ENCODE data around the gene IGF2BP2.

IGF2BP2 gene

DNA sequence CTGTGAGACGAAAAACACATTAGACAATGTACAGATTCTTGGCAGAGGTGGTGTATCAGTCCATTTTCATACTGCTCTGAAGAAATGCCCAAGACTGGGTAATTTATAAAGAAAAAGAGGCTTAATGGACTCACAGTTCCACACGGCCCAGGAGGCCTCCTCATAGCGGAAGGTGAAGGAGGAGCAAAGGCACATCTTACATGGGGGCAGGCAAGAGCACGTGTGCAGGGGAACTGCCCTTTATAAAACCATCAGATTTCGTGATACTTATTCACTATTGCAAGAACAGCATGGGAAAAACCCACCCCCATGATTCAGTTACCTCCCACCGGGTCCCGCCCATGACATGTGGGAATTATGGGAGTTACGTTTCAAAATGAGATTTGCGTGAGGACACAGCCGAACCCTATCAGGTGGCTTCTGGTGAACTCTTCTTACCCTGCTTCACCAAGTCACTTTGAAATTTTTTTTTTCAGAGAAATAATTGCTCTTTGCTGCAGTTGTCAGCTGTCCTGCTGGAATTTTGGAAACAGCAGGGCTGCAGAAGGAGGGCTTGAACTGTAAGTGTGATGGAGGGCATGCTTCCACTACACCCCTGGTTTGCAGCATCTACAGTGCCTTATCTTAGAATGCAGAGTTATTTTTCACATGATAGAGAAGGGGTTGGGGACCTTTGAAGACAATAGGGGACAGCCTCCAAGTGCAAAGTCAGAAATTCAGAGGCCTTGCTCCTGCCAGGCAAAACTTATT is 2.9 kb upstream of the IGF2BP2 start:
- TF ChIP-seq, protein P1, sequence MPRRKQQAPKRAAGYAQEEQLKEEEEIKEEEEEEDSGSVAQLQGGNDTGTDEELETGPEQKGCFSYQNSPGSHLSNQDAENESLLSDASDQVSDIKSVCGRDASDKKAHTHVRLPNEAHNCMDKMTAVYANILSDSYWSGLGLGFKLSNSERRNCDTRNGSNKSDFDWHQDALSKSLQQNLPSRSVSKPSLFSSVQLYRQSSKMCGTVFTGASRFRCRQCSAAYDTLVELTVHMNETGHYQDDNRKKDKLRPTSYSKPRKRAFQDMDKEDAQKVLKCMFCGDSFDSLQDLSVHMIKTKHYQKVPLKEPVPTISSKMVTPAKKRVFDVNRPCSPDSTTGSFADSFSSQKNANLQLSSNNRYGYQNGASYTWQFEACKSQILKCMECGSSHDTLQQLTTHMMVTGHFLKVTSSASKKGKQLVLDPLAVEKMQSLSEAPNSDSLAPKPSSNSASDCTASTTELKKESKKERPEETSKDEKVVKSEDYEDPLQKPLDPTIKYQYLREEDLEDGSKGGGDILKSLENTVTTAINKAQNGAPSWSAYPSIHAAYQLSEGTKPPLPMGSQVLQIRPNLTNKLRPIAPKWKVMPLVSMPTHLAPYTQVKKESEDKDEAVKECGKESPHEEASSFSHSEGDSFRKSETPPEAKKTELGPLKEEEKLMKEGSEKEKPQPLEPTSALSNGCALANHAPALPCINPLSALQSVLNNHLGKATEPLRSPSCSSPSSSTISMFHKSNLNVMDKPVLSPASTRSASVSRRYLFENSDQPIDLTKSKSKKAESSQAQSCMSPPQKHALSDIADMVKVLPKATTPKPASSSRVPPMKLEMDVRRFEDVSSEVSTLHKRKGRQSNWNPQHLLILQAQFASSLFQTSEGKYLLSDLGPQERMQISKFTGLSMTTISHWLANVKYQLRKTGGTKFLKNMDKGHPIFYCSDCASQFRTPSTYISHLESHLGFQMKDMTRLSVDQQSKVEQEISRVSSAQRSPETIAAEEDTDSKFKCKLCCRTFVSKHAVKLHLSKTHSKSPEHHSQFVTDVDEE (CRISPR knock-in tag; IDR thresholded peaks at IDR 0.05) = no peak
- TF ChIP-seq, protein P2, sequence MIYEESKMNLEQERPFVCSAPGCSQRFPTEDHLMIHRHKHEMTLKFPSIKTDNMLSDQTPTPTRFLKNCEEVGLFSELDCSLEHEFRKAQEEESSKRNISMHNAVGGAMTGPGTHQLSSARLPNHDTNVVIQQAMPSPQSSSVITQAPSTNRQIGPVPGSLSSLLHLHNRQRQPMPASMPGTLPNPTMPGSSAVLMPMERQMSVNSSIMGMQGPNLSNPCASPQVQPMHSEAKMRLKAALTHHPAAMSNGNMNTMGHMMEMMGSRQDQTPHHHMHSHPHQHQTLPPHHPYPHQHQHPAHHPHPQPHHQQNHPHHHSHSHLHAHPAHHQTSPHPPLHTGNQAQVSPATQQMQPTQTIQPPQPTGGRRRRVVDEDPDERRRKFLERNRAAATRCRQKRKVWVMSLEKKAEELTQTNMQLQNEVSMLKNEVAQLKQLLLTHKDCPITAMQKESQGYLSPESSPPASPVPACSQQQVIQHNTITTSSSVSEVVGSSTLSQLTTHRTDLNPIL (CRISPR knock-in tag; IDR thresholded peaks at IDR 0.05; ENCODE audit: low read depth) = no peak
- TF ChIP-seq RARB (CRISPR knock-in tag; IDR thresholded peaks at IDR 0.05) (no peak), TOX (CRISPR knock-in tag; IDR thresholded peaks at IDR 0.05; ENCODE audit: borderline replicate concordance) (no peak), ZC3H10 (CRISPR knock-in tag; IDR thresholded peaks at IDR 0.05) (no peak), PATZ1 (CRISPR knock-in tag; IDR thresholded peaks at IDR 0.05; ENCODE audit: borderline replicate concordance) (no peak), SNAI2 (CRISPR knock-in tag; IDR thresholded peaks at IDR 0.05) (no peak), ISL1 (CRISPR knock-in tag; IDR thresholded peaks at IDR 0.05) (no peak), ZNF565 (CRISPR knock-in tag; conservative IDR thresholded peaks at IDR 0.05; ENCODE audit: low read depth) (no peak), ZFP3 (CRISPR knock-in tag; IDR thresholded peaks at IDR 0.05) (no peak), PPARA (CRISPR knock-in tag; IDR thresholded peaks at IDR 0.05; ENCODE audit: borderline replicate concordance) (no peak), BACH2 (CRISPR knock-in tag; IDR thresholded peaks at IDR 0.05; ENCODE audit: borderline replicate concordance) (no peak)
- ATAC-seq = no peak

DNA sequence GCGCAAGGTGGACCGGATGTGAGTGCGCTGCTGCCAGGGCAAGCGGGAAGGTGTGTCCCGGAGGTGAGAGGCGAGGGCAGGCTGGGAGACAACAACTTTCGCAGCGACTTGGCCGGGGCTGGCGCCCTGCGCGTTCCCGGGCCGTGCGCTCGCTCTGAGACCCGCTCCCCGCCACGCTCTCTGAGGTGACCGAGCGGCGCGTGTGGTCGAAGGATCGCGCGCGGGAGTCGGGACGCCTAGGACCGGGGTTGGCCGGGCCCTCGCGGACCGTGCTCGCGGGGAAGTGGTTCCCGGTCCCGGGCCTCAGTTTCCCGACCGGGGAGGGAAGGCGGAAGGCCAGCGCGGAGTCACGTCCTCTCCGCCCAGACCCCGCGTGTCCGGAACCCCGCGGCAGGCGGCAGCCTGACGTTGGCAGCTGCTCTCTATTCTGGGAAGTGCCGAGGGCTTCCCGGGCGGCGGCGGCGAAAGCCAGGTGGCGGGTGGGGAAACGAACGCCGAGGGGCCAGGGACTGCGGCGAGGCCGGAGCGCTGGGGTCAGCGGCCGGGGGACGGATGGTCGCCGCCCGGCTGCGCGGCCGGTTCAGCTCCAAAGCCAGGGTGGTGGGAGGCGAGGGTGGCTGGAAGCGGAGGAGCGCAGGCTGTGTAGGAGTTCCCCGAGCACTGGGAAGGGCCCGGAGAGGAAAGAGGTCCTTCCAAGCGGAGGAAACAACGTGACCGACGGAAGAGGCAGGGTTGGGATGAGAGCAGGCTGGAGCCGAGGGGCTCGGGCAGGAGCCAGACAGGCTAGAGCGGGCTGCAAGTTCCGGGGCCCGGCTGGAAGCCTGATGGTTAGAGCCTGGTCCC is 1.0 kb upstream of the IGF2BP2 start:
- TF ChIP-seq ZFP3 (CRISPR knock-in tag; IDR thresholded peaks at IDR 0.05) (peak; percentile 97), TOX (CRISPR knock-in tag; IDR thresholded peaks at IDR 0.05; ENCODE audit: borderline replicate concordance) (no peak)
- ATAC-seq = peak; percentile 41

- no peak for TF ChIP-seq ARNTL (CRISPR knock-in tag; IDR thresholded peaks at IDR 0.05; ENCODE audit: borderline replicate concordance, low read depth)
- TF ChIP-seq CSDC2 (CRISPR knock-in tag; IDR thresholded peaks at IDR 0.05) = no peak
- TF ChIP-seq TOX (CRISPR knock-in tag; IDR thresholded peaks at IDR 0.05; ENCODE audit: borderline replicate concordance) = no peak
- no peak for TF ChIP-seq SNAI2 (CRISPR knock-in tag; IDR thresholded peaks at IDR 0.05)
- no peak for TF ChIP-seq BACH2 (CRISPR knock-in tag; IDR thresholded peaks at IDR 0.05; ENCODE audit: borderline replicate concordance)
- no peak for TF ChIP-seq TCF4 (CRISPR knock-in tag; IDR thresholded peaks at IDR 0.05; ENCODE audit: borderline replicate concordance)
- TF ChIP-seq, protein P3, sequence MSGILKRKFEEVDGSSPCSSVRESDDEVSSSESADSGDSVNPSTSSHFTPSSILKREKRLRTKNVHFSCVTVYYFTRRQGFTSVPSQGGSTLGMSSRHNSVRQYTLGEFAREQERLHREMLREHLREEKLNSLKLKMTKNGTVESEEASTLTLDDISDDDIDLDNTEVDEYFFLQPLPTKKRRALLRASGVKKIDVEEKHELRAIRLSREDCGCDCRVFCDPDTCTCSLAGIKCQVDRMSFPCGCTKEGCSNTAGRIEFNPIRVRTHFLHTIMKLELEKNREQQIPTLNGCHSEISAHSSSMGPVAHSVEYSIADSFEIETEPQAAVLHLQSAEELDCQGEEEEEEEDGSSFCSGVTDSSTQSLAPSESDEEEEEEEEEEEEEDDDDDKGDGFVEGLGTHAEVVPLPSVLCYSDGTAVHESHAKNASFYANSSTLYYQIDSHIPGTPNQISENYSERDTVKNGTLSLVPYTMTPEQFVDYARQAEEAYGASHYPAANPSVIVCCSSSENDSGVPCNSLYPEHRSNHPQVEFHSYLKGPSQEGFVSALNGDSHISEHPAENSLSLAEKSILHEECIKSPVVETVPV (CRISPR knock-in tag; IDR thresholded peaks at IDR 0.05) = no peak
- TF ChIP-seq ESRRG (CRISPR knock-in tag; IDR thresholded peaks at IDR 0.05) = no peak
- TF ChIP-seq PATZ1 (CRISPR knock-in tag; IDR thresholded peaks at IDR 0.05; ENCODE audit: borderline replicate concordance) = no peak
- TF ChIP-seq ISL1 (CRISPR knock-in tag; IDR thresholded peaks at IDR 0.05) = no peak
- ATAC-seq = peak; percentile 16
These were observed 514 bp downstream of the IGF2BP2 start for GRCh38 chr3:185824051-185825005.

All from SK-N-SH treated with all-trans-retinoic acid at 6 μM for 48 hours (cell line).